Chondrocyte (in vitro differentiated cells): Measurements from ENCODE around the gene CNIH2. TPM values are rescaled to one million over a fixed set of nuclear protein-coding genes. Genes with fewer than 3 reads are reported as not detected.

Source experiments
- DNase-seq: peaks from one replicate; pipeline ENCODE4 v3.0.0; 2021; ENCODE audit warnings: mixed read lengths, low spot score
- H3K27ac Mint-ChIP-seq: one replicate; pipeline ENCODE4 v1.8.0; 2021; ENCODE audit warnings: mild to moderate bottlenecking, moderate library complexity, mixed read lengths; ENCODE audit not compliant: unreplicated experiment
- H3K27me3 Mint-ChIP-seq: 2 replicates; pipeline ENCODE4 v1.8.0; 2021; ENCODE audit warnings: low read depth, mixed read lengths
- H3K36me3 Mint-ChIP-seq: 2 replicates; pipeline ENCODE4 v1.8.0; 2021; ENCODE audit warnings: low read depth, mixed read lengths
- H3K4me1 Mint-ChIP-seq: 2 replicates; pipeline ENCODE4 v1.8.0; 2021; ENCODE audit warnings: low read depth, mild to moderate bottlenecking, mixed read lengths
- H3K4me3 Mint-ChIP-seq: one replicate; pipeline ENCODE4 v1.8.0; 2021; ENCODE audit warnings: mild to moderate bottlenecking, moderate library complexity, mixed read lengths; ENCODE audit not compliant: unreplicated experiment
- H3K9me3 Mint-ChIP-seq: 2 replicates; pipeline ENCODE4 v1.8.0; 2021; ENCODE audit warnings: low read depth, mixed read lengths
- total RNA-seq: library from RNA; stranded (reverse); gene quantifications from 3 replicates; pipeline ENCODE4 v1.2.1, GENCODE V29; 2021
- TF ChIP-seq, protein P1 (sequence below): fragments of 200-600 bp; sonication (generic); IDR thresholded peaks from 2 replicates; pipeline ENCODE4 v1.5.0; 2021; ENCODE audit warnings: antibody characterized with exemption, mild to moderate bottlenecking, moderate library complexity

Gene CNIH2
- total RNA-seq, 1 donor from 2014 or later: 2.8 TPM

DNA sequence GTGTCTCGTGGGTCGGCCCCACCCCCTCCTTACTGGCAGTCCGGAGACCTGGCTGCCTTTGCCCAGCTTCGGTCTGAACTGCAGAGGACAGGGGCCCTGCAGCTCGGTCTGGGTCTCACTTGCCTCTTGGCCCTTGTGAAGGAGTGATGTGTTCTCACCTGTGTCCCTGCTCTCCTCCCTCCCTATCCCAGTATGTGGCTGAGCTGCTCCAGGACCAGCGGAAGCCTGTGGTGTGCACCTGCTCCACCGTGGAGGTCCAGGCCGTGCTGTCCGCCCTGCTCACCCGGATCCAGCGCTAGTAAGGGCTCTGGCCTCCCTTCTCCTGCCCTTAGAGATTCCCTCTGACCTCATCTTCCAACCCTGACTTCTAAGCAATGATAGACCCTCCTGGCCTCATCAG is 45.2 kb upstream of the CNIH2 start:
- no peak for DNase-seq
- no peaks in the 10 kb centered on the region for H3K4me1 Mint-ChIP-seq
- H3K9me3 Mint-ChIP-seq: no peaks in the 10 kb centered on the region
- TF ChIP-seq, protein P1, sequence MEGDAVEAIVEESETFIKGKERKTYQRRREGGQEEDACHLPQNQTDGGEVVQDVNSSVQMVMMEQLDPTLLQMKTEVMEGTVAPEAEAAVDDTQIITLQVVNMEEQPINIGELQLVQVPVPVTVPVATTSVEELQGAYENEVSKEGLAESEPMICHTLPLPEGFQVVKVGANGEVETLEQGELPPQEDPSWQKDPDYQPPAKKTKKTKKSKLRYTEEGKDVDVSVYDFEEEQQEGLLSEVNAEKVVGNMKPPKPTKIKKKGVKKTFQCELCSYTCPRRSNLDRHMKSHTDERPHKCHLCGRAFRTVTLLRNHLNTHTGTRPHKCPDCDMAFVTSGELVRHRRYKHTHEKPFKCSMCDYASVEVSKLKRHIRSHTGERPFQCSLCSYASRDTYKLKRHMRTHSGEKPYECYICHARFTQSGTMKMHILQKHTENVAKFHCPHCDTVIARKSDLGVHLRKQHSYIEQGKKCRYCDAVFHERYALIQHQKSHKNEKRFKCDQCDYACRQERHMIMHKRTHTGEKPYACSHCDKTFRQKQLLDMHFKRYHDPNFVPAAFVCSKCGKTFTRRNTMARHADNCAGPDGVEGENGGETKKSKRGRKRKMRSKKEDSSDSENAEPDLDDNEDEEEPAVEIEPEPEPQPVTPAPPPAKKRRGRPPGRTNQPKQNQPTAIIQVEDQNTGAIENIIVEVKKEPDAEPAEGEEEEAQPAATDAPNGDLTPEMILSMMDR: no peak
- H3K36me3 Mint-ChIP-seq: peaks cover 45% of the 10 kb centered on the region
- H3K27me3 Mint-ChIP-seq: no peaks in the 10 kb centered on the region
- H3K4me3 Mint-ChIP-seq: no peak overlapping the region
- H3K27ac Mint-ChIP-seq: no peak overlapping the region

DNA sequence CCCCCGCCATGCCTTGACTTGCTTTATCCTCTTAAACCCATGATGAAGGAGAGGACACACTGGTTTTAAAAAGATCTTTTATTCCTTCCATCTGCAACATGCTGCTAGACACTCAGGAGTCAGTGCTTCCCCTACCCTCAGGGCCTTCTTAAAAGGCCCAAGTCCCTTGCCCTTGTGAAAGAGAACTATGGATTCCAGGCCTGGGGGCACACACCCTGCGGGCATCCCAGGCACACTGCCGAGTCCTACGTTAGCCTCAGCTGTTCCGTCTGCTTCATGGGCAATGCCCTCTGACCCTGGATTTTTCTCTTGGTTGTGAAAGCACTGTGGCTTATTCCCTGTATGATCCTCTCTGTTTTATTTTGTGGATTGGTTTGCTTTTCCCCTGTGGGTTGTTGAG is 44.7 kb upstream of the CNIH2 start:
- DNase-seq: no peak
- peaks cover 43% of the 10 kb centered on the region for H3K36me3 Mint-ChIP-seq
- H3K4me3 Mint-ChIP-seq: no peak overlapping the region

GRCh38 chr11:66235141-66235540 is 42.8 kb upstream of the CNIH2 start:
- Mint-ChIP-seq H3K27me3 (no peaks in the 10 kb centered on the region), H3K4me3 (no peak overlapping the region), H3K27ac (no peak overlapping the region), H3K4me1 (no peaks in the 10 kb centered on the region), H3K36me3 (peaks cover 43% of the 10 kb centered on the region), H3K9me3 (no peaks in the 10 kb centered on the region)
- no peak for DNase-seq
- TF ChIP-seq, protein P1: no peak

More for the DNA sequence above, 44.7 kb upstream of the CNIH2 start:
- Mint-ChIP-seq H3K4me1 (no peaks in the 10 kb centered on the region), H3K27ac (no peak overlapping the region), H3K9me3 (no peaks in the 10 kb centered on the region), H3K27me3 (no peaks in the 10 kb centered on the region)
- TF ChIP-seq, protein P1: no peak

DNA sequence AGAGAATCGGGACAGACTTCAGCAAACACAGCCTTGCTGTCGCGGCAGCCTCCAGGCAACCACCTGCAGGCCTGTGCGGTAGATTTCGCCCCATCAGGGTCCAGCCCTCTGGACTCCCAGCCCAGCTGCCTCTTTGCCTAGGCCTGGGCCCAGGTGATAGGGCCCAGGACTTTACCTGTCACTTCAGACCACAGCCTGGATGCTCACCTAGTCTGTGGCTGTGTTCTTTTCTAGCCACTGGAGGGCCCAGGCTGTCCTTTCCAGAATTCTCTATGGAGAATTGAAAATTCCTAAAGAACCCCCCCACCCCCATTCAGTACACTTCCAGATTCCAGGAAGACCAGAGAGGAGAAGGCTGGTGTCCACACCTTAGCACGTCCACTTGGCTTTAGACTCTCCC is 40.1 kb upstream of the CNIH2 start:
- Mint-ChIP-seq H3K27me3 (no peaks in the 10 kb centered on the region), H3K36me3 (peaks cover 40% of the 10 kb centered on the region), H3K9me3 (no peaks in the 10 kb centered on the region), H3K4me1 (no peaks in the 10 kb centered on the region), H3K4me3 (no peak overlapping the region), H3K27ac (no peak overlapping the region)
- DNase-seq: no peak
- TF ChIP-seq, protein P1: no peak

GRCh38 chr11:66238786-66239413 is 39.1 kb upstream of the CNIH2 start:
- H3K36me3 Mint-ChIP-seq: peaks cover 31% of the 10 kb centered on the region
- H3K27ac Mint-ChIP-seq: no peak overlapping the region
- TF ChIP-seq, protein P1: no peak
- no peaks in the 10 kb centered on the region for H3K9me3 Mint-ChIP-seq
- no peak for DNase-seq
- H3K4me3 Mint-ChIP-seq: no peak overlapping the region
- H3K27me3 Mint-ChIP-seq: no peaks in the 10 kb centered on the region
- no peaks in the 10 kb centered on the region for H3K4me1 Mint-ChIP-seq
